Neural cell (in vitro differentiated cells): ENCODE data around the gene TTPAL. TPM values are rescaled to one million over a fixed set of nuclear protein-coding genes. Genes with fewer than 3 reads are reported as not detected.
A peak's percentile ranks its signal among the peaks of the same experiment; 100 is the strongest.

Experiments used
- H2AFZ ChIP-seq: fragments of 200-600, 300-800 bp; sonication (generic), shearing (Covaris generic); 2 replicates; pipeline ENCODE4 v1.6.0; 2014; ENCODE audit warnings: low read depth, mild to moderate bottlenecking, antibody characterized with exemption, low read length, moderate library complexity
- H3F3A ChIP-seq: fragments of 200-600 bp; shearing (Covaris generic); 2 replicates; pipeline ENCODE4 v1.6.1; 2016; ENCODE audit warnings: mild to moderate bottlenecking, moderate library complexity, mixed read lengths, antibody characterized with exemption, low read length; ENCODE audit not compliant: insufficient read depth, poor library complexity, severe bottlenecking
- H3K27ac ChIP-seq: fragments of 200-600, 300-800 bp; sonication (generic), shearing (Covaris generic); 2 replicates; pipeline ENCODE4 v1.5.1; 2014; ENCODE audit warnings: mild to moderate bottlenecking, low read length, moderate library complexity
- H3K27me3 ChIP-seq: fragments of 300-800, 200-600 bp; sonication (generic), shearing (Covaris generic); 2 replicates; pipeline ENCODE4 v1.6.0; 2014; ENCODE audit warnings: mild to moderate bottlenecking, low read depth, low read length, moderate library complexity; ENCODE audit not compliant: insufficient read depth
- H3K36me3 ChIP-seq: fragments of 300-800, 200-600 bp; sonication (generic), shearing (Covaris generic); 2 replicates; pipeline ENCODE4 v1.5.1; 2014; ENCODE audit warnings: mild to moderate bottlenecking, antibody characterized with exemption, low read length, moderate library complexity; ENCODE audit not compliant: insufficient read depth
- H3K4me2 ChIP-seq: fragments of 300-800, 200-600 bp; sonication (generic), shearing (Covaris generic); 2 replicates; pipeline ENCODE4 v1.6.0; 2014; ENCODE audit warnings: mild to moderate bottlenecking, low read length
- H3K4me3 ChIP-seq: fragments of 300-800, 200-600 bp; sonication (generic), shearing (Covaris generic); 2 replicates; pipeline ENCODE4 v1.5.1; 2014; ENCODE audit warnings: mild to moderate bottlenecking, low read length, moderate library complexity
- H3K79me2 ChIP-seq: fragments of 200-600 bp; shearing (Covaris generic); replicated peaks from 2 replicates; pipeline ENCODE4 v1.6.0; 2014; ENCODE audit warnings: mild to moderate bottlenecking, low read length, moderate library complexity; ENCODE audit not compliant: insufficient read depth
- H3K9ac ChIP-seq: fragments of 300-800, 200-600 bp; sonication (generic), shearing (Covaris generic); 2 replicates; pipeline ENCODE4 v1.6.1; 2016; ENCODE audit warnings: mild to moderate bottlenecking, low read length, mixed read lengths
- H3K9me2 ChIP-seq: fragments of 200-600 bp; shearing (Covaris generic); 2 replicates; pipeline ENCODE4 v1.6.1; 2016; ENCODE audit warnings: mild to moderate bottlenecking, low read length, mixed read lengths; ENCODE audit not compliant: insufficient read depth
- H3K9me3 ChIP-seq: fragments of 200-600, 300-800 bp; sonication (generic), shearing (Covaris generic); 2 replicates; pipeline ENCODE4 v1.6.1; 2016; ENCODE audit warnings: mild to moderate bottlenecking, mixed run types, low read length, moderate library complexity, mixed read lengths
- H4K20me1 ChIP-seq: fragments of 200-600 bp; shearing (Covaris generic); 2 replicates; pipeline ENCODE4 v1.6.1; 2016; ENCODE audit warnings: mild to moderate bottlenecking, mixed run types; ENCODE audit not compliant: insufficient read depth
- CTCF ChIP-seq: fragments of 450-650 bp; IDR thresholded peaks from 2 replicates; pipeline ENCODE4 v1.5.1; 2014; ENCODE audit warnings: antibody characterized with exemption, mild to moderate bottlenecking, moderate library complexity; ENCODE audit not compliant: poor library complexity, severe bottlenecking
- EP300 ChIP-seq: fragments of 450-650 bp; conservative IDR thresholded peaks from 2 replicates; pipeline ENCODE4 v1.6.1; 2014; ENCODE audit warnings: antibody characterized with exemption, mild to moderate bottlenecking, moderate library complexity; ENCODE audit not compliant: poor library complexity, severe bottlenecking
- EZH2 ChIP-seq: fragments of 200-600, 300-800 bp; shearing (Covaris generic), sonication (generic); IDR thresholded peaks from 2 replicates; pipeline ENCODE4 v1.6.1; 2014; ENCODE audit warnings: antibody characterized with exemption, low read length, borderline replicate concordance, mild to moderate bottlenecking; ENCODE audit not compliant: insufficient read depth, poor library complexity, severe bottlenecking
- MXI1 ChIP-seq: fragments of 450-650 bp; conservative IDR thresholded peaks from 2 replicates; pipeline ENCODE4 v1.6.1; 2014; ENCODE audit warnings: antibody characterized with exemption, mild to moderate bottlenecking; ENCODE audit not compliant: poor library complexity, severe bottlenecking
- POLR2AphosphoS5 ChIP-seq: IDR thresholded peaks from 2 replicates; pipeline ENCODE4 v1.6.1; 2012
- RAD21 ChIP-seq: fragments of 450-650 bp; conservative IDR thresholded peaks from 2 replicates; pipeline ENCODE4 v1.6.1; 2014; ENCODE audit warnings: antibody characterized with exemption, mild to moderate bottlenecking, moderate library complexity
- REST ChIP-seq: IDR thresholded peaks from 2 replicates; pipeline ENCODE4 v1.6.1; 2012; ENCODE audit warnings: borderline replicate concordance
- SMC3 ChIP-seq: fragments of 450-650 bp; conservative IDR thresholded peaks from 2 replicates; pipeline ENCODE4 v1.6.1; 2014; ENCODE audit warnings: antibody characterized with exemption, mild to moderate bottlenecking, moderate library complexity; ENCODE audit not compliant: poor library complexity
- TAF1 ChIP-seq: IDR thresholded peaks from 2 replicates; pipeline ENCODE4 v1.6.1; 2012; ENCODE audit warnings: low read depth
- polyA plus RNA-seq: library from polyadenylated mRNA; depleted of rRNA; stranded (reverse); fragments of >200 nt; gene quantifications from 2 replicates; pipeline ENCODE4 v1.2.3, GENCODE V29; 2014

TTPAL gene
- polyA plus RNA-seq, 1 donor from 2014 or later: 11.2 TPM

- Histone ChIP-seq H4K20me1 (peaks cover 5% of the 10 kb centered on the region), H3K36me3 (peaks cover 5% of the 10 kb centered on the region), H3K9me3 (no peaks in the 10 kb centered on the region), H3K27me3 (no peaks in the 10 kb centered on the region), H3K4me3 (peak overlapping the region; percentile 91), H3K4me2 (peak overlapping the region; percentile 80), H3K9me2 (no peaks in the 10 kb centered on the region), H3F3A (no peaks in the 10 kb centered on the region), H3K27ac (peak overlapping the region; percentile 98), H3K79me2 (peaks cover 31% of the 10 kb centered on the region), H2AFZ (no peak overlapping the region), H3K9ac (peak overlapping the region; percentile 99)
- no peak for TF ChIP-seq CTCF
- no peak for TF ChIP-seq TAF1
- TF ChIP-seq REST: no peak
- TF ChIP-seq POLR2AphosphoS5: no peak
- TF ChIP-seq RAD21: no peak
- no peak for TF ChIP-seq SMC3
- TF ChIP-seq EZH2: no peak
- no peak for TF ChIP-seq MXI1
- no peak for TF ChIP-seq EP300
Measured at GRCh38 chr20:44522841-44523240, 47.2 kb downstream of the TTPAL start.

- no peak overlapping the region for H3K27ac ChIP-seq
- no peak overlapping the region for H3K9ac ChIP-seq
- peaks cover 30% of the 10 kb centered on the region for H3K79me2 ChIP-seq
- H4K20me1 ChIP-seq: peaks cover 5% of the 10 kb centered on the region
- no peak for TF ChIP-seq EP300
- no peak for TF ChIP-seq RAD21
- TF ChIP-seq CTCF: no peak
- no peak for TF ChIP-seq POLR2AphosphoS5
- TF ChIP-seq EZH2: no peak
- no peak for TF ChIP-seq TAF1
- TF ChIP-seq MXI1: no peak
- TF ChIP-seq SMC3: no peak
- TF ChIP-seq REST: no peak
- peaks cover 5% of the 10 kb centered on the region for H3K36me3 ChIP-seq
- no peaks in the 10 kb centered on the region for H3K9me2 ChIP-seq
- no peaks in the 10 kb centered on the region for H3K9me3 ChIP-seq
- no peaks in the 10 kb centered on the region for H3K27me3 ChIP-seq
- H3F3A ChIP-seq: no peaks in the 10 kb centered on the region
- H2AFZ ChIP-seq: no peak overlapping the region
- H3K4me2 ChIP-seq: no peak overlapping the region
- no peak overlapping the region for H3K4me3 ChIP-seq
Measured at GRCh38 chr20:44523746-44524145, 48.1 kb downstream of the TTPAL start.
